GM08714 (cell line): Measurements from ENCODE around the gene MEST.
A peak's percentile ranks its signal among the peaks of the same experiment; 100 is the strongest.
"Not testable (repeated sequence)": the region's sequence is repeated elsewhere in the genome, so short reads cannot be mapped to it uniquely, and the experiment has no call there.

Experiments
- H3K4me3 ChIP-seq: fragments of 200-500 bp; sonication (Bioruptor generic); 2 replicates; pipeline ENCODE4 v1.5.1; 2014; ENCODE audit warnings: mild to moderate bottlenecking, low read length, inconsistent platforms
- ZNF274 ChIP-seq: IDR thresholded peaks from 2 replicates; pipeline ENCODE4 v1.6.1; 2012; ENCODE audit warnings: mild to moderate bottlenecking, low read depth, low read length

Gene MEST

DNA sequence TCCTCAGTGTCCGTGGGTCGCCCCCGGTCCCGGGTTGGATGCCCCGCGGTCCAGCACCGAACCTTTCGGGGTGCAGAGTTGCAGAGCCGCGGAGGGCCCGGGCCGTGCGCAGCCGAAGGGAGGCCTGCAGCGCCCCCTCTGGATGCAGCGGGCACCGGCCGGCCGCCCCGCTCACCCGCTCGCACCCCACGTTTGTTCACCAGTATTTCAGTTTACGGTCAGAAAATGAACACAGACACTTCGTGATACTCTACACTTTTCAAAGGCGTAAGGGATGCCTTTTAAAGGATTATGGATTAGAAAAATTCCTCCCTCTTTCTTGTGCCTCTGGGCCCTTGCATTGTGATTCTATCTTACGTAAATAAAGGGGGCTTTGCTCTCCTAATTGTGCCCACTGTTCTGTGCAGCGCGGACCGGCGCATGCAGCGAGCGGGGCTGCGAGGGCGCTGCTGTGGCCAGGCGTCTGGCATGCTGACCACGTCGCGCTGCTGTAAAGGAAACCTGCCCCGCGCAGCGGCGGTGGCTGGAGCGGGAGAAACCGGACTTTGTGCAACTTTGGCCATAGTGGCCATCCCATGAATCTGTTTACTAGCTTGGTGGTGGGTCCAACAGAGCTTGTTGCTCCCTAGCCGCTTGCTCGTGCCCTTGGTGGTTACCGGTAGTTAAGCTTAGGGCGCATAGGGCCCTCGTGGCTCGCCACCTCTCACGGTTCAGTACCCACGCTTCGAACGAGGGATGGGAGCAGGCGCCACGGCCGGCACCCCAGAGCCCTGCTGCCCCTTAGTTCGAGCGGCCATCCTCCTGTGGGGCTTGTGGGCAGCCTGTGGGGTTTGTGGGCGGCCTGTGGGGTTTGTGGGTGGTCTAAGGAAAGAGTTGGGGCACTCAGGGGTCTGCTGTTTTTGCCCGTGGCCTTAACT is 739 bp upstream of the MEST start:
- H3K4me3 ChIP-seq, result peak overlapping the region; percentile 10; the same call in 1 of the 2 replicates
- TF ChIP-seq ZNF274, result no peak

GRCh38 chr7:130492523-130493274 is 814 bp downstream of the MEST start:
- no peak overlapping the region for H3K4me3 ChIP-seq
- no peak for TF ChIP-seq ZNF274

- TF ChIP-seq ZNF274, result no peak
- H3K4me3 ChIP-seq, result no peak overlapping the region
Measured at GRCh38 chr7:130493275-130493873, 1.5 kb downstream of the MEST start.

DNA sequence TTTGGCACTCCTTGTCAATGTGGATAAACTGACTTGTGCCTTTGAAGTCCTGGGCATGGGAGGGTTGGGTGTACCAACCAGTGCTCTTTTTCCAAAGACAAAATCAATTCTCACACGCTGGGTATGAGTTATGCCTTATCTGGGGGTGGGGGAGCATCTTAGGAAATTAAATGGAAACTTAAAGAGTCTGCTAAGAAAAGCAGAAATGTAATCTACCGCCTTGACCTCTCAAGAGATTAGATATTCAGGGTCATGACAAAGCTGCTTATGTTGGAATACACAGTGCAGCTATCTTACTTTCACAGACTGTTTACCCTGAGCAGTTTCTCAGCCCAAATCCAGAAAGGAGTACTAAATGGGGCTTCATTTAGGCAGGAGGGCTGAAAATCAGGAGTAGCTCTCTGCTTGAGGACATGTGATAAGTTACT is 2.6 kb downstream of the MEST start:
- no peak for TF ChIP-seq ZNF274
- no peak overlapping the region for H3K4me3 ChIP-seq

DNA sequence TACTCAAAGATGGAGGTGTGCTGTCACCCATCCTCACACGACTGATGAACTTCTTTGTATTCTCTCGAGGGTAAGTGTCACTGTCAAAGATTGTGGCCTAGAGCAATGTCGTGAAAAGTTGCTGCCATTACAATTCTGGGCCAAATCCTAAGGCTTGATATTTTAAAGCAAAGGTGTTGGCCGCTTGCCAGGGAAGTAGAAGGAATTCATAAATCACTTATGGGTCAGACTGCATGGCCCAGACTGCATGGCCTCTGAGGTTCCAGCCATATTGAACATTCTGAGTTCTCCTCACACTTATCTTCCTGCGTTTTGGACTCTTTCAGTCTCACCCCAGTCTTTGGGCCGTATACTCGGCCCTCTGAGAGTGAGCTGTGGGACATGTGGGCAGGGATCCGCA is 8.6 kb downstream of the MEST start:
- no peak for TF ChIP-seq ZNF274
- H3K4me3 ChIP-seq, result no peak overlapping the region

- TF ChIP-seq ZNF274, result no peak
- no peak overlapping the region for H3K4me3 ChIP-seq
Measured at GRCh38 chr7:130500910-130501309, 9.0 kb downstream of the MEST start.

DNA sequence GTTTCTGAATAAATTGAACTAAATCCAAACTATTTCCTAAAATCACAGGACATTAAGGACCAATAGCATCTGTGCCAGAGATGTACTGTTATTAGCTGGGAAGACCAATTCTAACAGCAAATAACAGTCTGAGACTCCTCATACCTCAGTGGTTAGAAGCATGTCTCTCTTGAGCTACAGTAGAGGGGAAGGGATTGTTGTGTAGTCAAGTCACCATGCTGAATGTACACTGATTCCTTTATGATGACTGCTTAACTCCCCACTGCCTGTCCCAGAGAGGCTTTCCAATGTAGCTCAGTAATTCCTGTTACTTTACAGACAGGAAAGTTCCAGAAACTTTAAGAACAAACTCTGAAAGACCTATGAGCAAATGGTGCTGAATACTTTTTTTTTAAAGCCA is 13.9 kb downstream of the MEST start:
- no peak for TF ChIP-seq ZNF274
- H3K4me3 ChIP-seq, result no peak overlapping the region

DNA sequence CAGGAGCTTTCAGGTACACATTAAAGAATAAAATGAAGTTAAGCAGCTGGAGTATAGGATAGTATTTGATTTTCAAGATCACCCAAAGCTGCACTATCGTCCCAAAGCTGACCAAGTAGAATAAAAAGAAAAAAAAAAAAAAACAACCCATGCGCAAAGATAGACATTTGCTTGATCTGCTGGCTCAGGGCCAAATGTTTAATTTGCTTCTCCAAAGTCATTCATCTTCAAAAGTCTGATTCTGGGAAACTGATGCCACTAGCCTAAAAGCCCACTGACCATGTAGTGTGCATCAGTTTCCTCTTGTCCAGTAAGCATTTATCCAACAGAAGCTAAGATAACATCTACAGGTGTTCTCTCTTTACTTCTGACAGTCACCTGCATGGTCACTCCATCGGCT is 14.5 kb downstream of the MEST start:
- H3K4me3 ChIP-seq, result no peak overlapping the region
- TF ChIP-seq ZNF274, result no peak

DNA sequence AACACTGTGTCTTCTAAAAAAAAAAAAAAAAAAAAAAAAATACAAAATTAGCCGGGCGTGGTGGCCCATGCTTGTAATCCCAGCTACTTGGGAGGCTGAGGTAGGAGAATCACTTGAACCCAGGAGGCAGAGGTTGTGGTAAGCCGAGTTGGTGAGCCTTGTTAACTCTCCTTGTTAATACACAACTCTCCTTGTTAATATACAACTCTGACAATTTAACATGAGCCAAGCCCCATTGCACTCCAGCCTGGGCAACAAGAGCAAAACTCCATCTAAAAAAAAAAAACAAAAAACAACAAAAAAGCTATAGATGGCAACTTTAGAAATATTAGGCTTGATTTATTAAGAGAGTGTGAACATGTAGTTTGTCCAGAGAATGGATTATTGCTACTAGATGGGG is 20.2 kb downstream of the MEST start:
- H3K4me3 ChIP-seq, result not testable (repeated sequence)

DNA sequence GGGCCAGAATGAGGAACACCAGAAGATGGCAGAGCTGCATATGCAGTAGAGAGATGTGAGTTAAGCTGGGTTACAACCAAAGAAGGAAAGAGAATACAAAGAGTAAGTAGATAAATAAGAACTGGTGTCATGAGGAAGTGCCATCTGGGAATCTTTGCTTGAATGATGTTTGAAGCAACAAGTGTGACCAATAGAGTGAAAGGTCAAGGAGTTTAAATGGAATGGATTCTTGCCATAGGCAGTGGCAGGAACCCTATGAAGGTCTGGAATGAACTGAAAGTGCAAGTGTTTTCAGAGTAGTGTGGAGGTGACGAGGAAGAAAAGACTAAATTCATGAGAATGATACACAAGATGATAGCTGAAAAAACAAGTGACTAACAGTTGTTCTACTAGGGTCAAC is 21.6 kb downstream of the MEST start:
- H3K4me3 ChIP-seq, result no peak overlapping the region
- TF ChIP-seq ZNF274, result no peak

DNA sequence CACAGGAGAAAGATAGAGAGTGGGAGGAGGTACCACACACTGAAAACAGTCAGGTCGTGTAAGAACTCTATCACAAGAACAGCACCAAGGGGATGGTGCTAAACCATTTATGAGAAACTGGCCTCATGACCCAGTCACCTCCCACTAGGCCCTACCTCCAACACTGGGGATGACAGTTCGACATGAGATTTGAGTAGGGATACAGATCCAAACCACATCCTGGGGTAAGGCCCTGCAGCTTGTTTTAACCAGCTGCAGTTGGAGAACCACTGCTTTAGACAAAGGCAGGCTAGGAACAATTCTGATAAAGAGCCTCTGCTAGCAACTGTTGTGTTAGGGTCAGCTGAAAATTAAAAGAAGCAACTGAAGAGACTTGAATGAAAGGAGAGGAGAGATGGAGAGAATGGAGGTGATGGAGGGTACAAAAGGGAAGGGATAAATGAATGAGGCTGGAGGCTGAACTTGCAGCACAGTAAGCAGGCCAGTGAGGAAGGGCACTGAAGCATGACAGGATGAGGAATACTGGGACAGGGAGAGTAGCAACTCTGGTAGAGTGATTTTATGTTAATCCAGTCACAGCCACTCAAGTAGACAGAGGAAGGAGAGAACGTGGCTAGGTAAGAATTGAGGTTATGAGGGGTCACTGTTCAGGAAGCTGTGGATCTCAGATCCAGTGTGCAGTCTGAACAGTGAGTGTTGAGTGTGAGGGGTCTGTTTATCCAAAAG is 23.6 kb downstream of the MEST start:
- no peak overlapping the region for H3K4me3 ChIP-seq
- no peak for TF ChIP-seq ZNF274

GRCh38 chr7:130521258-130521951 is 29.5 kb downstream of the MEST start:
- no peak overlapping the region for H3K4me3 ChIP-seq

GRCh38 chr7:130523519-130524125 is 31.7 kb downstream of the MEST start:
- not testable (repeated sequence) for H3K4me3 ChIP-seq

More at GRCh38 chr7:130521258-130521951, 29.5 kb downstream of the MEST start:
- TF ChIP-seq ZNF274, result no peak
